Coronary artery (tissue), 2 donors: ENCODE measurements around the gene AREG.

Source experiments
- DNase-seq: peaks from one replicate; pipeline ENCODE4 v3.0.0-alpha.2; 2017; ENCODE audit warnings: low spot score
- H3K27ac ChIP-seq, 2 donors: fragments of 200-600 bp; sonication (generic); one replicate each; pipeline ENCODE4 v1.5.1; 2016 to 2019
- H3K4me3 ChIP-seq: fragments of 200-600 bp; sonication (generic); 2 replicates; pipeline ENCODE4 v1.5.1; 2016; ENCODE audit warnings: mild to moderate bottlenecking, moderate library complexity
- TF ChIP-seq, protein P1 (sequence below): fragments of 200-600 bp; sonication (generic); IDR thresholded peaks from one replicate; pipeline ENCODE4 v1.5.1; 2019; ENCODE audit warnings: antibody characterized with exemption

The AREG gene

DNA sequence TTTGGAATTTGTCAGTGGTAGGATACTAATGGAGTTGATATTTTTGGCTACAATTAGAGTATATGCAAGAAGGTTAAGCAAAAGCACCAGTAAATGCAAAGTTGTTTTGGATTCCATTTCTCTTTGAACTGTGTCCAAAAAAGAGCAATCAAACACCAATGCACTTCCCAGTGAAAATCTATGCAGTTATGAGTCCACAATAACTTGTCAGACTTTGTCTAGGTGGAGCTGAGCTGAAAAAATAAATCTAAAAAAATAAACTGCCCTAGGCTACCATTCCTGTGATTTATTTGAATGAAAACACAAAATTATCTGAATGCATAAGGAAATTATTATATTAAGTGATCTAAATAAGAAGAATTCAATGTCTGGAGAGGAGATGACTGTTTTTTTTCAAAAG is 37.0 kb upstream of the AREG start:
- no peak for DNase-seq
- TF ChIP-seq, protein P1, sequence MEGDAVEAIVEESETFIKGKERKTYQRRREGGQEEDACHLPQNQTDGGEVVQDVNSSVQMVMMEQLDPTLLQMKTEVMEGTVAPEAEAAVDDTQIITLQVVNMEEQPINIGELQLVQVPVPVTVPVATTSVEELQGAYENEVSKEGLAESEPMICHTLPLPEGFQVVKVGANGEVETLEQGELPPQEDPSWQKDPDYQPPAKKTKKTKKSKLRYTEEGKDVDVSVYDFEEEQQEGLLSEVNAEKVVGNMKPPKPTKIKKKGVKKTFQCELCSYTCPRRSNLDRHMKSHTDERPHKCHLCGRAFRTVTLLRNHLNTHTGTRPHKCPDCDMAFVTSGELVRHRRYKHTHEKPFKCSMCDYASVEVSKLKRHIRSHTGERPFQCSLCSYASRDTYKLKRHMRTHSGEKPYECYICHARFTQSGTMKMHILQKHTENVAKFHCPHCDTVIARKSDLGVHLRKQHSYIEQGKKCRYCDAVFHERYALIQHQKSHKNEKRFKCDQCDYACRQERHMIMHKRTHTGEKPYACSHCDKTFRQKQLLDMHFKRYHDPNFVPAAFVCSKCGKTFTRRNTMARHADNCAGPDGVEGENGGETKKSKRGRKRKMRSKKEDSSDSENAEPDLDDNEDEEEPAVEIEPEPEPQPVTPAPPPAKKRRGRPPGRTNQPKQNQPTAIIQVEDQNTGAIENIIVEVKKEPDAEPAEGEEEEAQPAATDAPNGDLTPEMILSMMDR: no peak
- Histone ChIP-seq H3K27ac (no peak overlapping the region), H3K4me3 (no peak overlapping the region)

DNA sequence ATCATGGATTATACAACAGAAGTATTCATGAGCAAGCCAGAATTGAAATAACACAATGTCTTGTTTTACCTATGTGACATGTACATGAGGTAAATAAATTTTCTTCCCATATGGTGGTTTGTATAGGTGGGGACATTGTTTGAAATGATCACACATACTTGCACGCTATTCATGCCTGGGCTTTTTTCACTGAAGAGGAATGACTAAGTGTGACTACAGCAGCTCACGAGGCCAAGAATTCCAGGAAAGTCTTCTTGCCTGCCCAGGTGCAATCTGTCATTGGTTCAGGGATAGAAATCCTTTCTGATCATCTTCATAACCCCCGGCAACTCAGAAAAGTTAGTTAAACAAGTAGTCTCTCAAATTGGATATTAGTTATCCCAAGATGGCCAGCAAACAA is 36.3 kb upstream of the AREG start:
- DNase-seq: no peak
- Histone ChIP-seq H3K27ac (no peak overlapping the region), H3K4me3 (no peak overlapping the region)
- TF ChIP-seq, protein P1: no peak

DNA sequence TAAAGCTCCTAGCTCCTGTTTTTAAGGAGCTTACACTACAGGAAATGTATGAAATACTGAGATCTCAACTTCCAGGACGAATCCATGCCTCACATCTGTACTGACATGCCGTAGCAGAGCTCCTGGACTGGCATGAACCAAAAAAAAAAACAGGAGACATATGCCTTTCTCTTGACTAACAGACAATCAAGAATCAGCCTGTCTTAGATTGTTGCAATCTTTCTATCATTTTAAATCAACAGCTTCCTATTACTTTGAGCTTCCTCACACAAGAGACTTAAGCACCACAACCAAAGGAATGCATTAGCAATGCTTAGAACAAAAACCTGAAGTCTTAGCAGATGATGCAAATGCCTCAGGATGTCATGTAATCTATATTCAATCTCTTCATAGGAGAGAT is 34.7 kb upstream of the AREG start:
- TF ChIP-seq, protein P1: no peak
- DNase-seq: no peak
- H3K4me3 ChIP-seq: no peak overlapping the region
- no peak overlapping the region for H3K27ac ChIP-seq

DNA sequence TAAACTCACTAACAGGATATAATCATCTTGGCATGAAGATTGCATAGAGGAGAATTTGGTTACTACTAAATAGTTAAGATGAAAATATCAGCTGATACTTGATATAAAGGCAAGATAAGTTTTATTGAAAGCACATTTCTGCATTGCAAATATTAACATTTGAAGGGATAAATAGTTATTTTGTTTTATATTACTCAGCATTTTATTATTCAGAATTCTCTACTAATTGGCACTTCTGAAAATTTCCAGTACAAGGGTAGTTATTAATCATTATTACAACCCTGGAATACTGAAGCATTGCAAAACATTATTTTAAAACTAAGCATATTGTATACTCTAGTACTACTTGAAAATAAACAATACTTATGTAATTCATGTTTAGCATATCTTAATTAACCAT is 32.7 kb upstream of the AREG start:
- no peak overlapping the region for H3K4me3 ChIP-seq
- DNase-seq: no peak
- TF ChIP-seq, protein P1: no peak
- H3K27ac ChIP-seq: no peak overlapping the region

DNA sequence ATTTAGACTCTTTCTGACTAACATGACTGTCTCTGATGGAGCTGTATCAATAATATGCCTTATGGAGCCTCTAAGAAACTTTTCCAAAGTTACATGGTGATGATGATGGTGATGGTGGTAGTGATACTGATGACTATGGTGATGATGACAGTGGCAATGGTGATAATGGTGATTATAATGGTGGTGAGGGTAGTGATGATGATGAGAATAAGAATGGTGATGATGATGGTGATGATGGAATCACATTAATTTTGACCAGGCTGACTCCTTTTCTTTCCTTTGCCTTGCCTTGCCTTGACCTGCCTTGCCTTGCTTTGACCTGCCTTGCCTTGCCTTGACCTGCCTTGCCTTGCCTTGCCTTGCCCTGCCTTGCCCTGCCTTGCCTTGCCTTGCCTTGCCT is 31.7 kb upstream of the AREG start:
- Histone ChIP-seq H3K27ac (no peak overlapping the region), H3K4me3 (no peak overlapping the region)
- no peak for DNase-seq
- TF ChIP-seq, protein P1: no peak

DNA sequence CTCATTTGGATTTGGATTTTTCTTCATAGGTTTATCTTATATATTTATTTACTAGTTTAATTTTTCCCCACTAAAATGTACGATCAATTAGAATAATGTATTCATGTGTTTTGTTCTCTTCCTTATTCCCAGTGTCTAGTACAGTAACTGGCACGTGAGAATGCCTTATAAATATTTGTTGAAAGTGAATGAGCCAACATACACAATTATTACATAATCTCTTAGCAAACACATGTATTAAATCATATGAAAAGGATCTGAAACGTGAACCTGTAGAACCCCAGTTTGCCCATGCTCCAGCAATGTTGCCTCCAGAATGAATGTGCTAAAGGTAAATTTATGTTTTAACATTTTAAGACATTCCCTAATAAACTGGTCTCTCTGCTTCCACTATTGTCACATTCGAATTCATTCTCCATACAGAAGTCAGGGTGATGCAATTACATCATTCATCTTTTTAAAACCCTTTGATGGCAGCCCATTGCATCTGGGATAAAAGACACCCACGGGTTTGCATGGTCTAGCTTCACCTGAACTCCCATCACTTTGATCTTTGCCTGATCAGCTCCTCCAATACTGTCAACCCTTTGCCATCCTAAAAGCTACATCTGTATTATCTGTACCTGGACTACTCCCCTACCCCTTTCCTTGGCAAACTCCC is 30.7 kb upstream of the AREG start:
- Histone ChIP-seq H3K4me3 (no peak overlapping the region), H3K27ac (no peak overlapping the region)
- no peak for DNase-seq
- TF ChIP-seq, protein P1: no peak

DNA sequence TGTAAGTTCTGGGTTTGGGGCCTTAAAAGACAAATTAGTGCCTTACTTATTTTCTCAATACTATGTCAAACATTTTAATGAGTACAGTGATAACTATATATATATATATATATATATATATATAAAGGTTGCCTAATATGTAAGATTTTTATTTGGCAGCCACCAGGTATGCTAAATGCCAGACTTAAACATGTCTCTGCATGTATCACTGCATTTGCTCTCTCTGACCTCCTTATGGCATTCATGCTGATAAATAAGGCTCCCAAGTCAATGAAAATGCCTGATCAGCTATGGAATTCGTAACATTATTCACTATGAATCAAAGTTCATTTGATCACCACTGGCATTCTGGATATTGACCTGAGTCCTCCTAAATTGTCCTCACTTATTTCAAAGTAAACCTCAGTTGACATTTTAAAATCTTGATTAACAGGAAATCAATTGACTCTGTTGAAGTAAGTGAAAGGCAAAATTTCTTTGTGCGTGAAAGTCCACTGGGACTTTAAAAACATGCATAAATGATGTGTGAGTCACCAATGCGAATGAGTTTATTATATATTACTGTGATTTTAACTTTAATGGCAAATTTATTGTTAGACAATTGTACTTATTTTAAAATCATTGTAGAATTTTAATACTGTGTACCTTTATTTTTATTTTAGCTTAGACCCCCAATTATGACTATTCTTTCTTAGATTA is 29.2 kb upstream of the AREG start:
- DNase-seq: no peak
- H3K27ac ChIP-seq: no peak overlapping the region
- no peak overlapping the region for H3K4me3 ChIP-seq
- TF ChIP-seq, protein P1: no peak
